H1 (cell line): ENCODE data around the gene IFNG. TPM values are rescaled to one million over a fixed set of nuclear protein-coding genes. Genes with fewer than 3 reads are reported as not detected.

ENCODE experiments used
- CTCF ChIA-PET: fragments of 300-600 bp; sonication (Branson Sonifier 250); formaldehyde crosslinking; loops from one replicate; lab custom pipeline; 2021; ENCODE audit not compliant: partially characterized antibody; lab: Charles Lee
- POLR2A ChIA-PET: fragments of 300-600 bp; sonication (Branson Sonifier 250); formaldehyde crosslinking; loops from one replicate; lab custom pipeline; 2021; ENCODE audit warnings: inconsistent platforms; ENCODE audit not compliant: partially characterized antibody; lab: Charles Lee
- DNase-seq, 2 experiments: peaks; one replicate each; pipeline versions ENCODE4 v3.0.0 to v3.0.0-alpha.2; 2010 to 2022; ENCODE audit warnings: low spot score in 2 of 2, low read depth in 1 of 2, mixed read lengths in 1 of 2
- FAIRE-seq: peaks from 2 replicates; lab custom pipeline; 2011; peaks lifted over from hg19 to GRCh38; lab: Jason Lieb, UNC
- H2AFZ ChIP-seq: 2 replicates; pipeline ENCODE4 v1.8.1; 2012; ENCODE audit warnings: low read length, inconsistent platforms
- H2AK5ac ChIP-seq: 2 replicates; pipeline ENCODE4 v1.6.1; 2013; ENCODE audit warnings: low read depth, low read length
- H2BK120ac ChIP-seq: replicated peaks from 2 replicates; pipeline ENCODE3; 2013; ENCODE audit warnings: low read depth, low read length, inconsistent platforms
- H2BK12ac ChIP-seq: 2 replicates; pipeline ENCODE4 v1.6.1; 2013; ENCODE audit warnings: low read depth, low read length
- H2BK15ac ChIP-seq: 2 replicates; pipeline ENCODE4 v1.6.1; 2013; ENCODE audit warnings: low read length
- H2BK20ac ChIP-seq: 2 replicates; pipeline ENCODE4 v1.6.1; 2013; ENCODE audit warnings: low read length
- H2BK5ac ChIP-seq: 2 replicates; pipeline ENCODE4 v1.6.1; 2013; ENCODE audit warnings: low read depth, low read length
- H3K14ac ChIP-seq: 2 replicates; pipeline ENCODE4 v1.6.1; 2013; ENCODE audit warnings: inconsistent platforms; ENCODE audit not compliant: insufficient read length
- H3K18ac ChIP-seq: 2 replicates; pipeline ENCODE4 v1.6.1; 2013; ENCODE audit warnings: low read length; ENCODE audit errors: extremely low read depth
- H3K23ac ChIP-seq: 2 replicates; pipeline ENCODE4 v1.6.1; 2013; ENCODE audit warnings: inconsistent platforms; ENCODE audit not compliant: insufficient read length
- H3K23me2 ChIP-seq: 2 replicates; pipeline ENCODE4 v1.6.1; 2013; ENCODE audit warnings: low read depth, low read length
- H3K27ac ChIP-seq: 2 replicates; pipeline ENCODE4 v1.6.1; 2011; ENCODE audit warnings: low read depth, low read length, inconsistent platforms
- H3K27me3 ChIP-seq, 4 experiments: replicated peaks in 1 of 4; 1 replicate in 1 of 4; 2 replicates in 3 of 4; pipeline versions ENCODE4 v1.6.1 to v1.8.1; 2011 to 2013; ENCODE audit warnings: low read length in 3 of 4, mild to moderate bottlenecking in 3 of 4, inconsistent platforms in 2 of 4, mixed read lengths in 2 of 4, moderate library complexity in 1 of 4; ENCODE audit not compliant: control insufficient read depth in 3 of 4, insufficient read depth in 3 of 4; ENCODE audit errors: extremely low read depth in 1 of 4
- H3K36me3 ChIP-seq, 4 experiments: 2 replicates each; pipeline versions ENCODE4 v1.6.1 to v1.8.1; 2011 to 2013; ENCODE audit warnings: mild to moderate bottlenecking in 4 of 4, low read length in 3 of 4, moderate library complexity in 2 of 4, control low read depth in 1 of 4, inconsistent platforms in 1 of 4; ENCODE audit not compliant: insufficient read depth in 4 of 4, control insufficient read depth in 2 of 4
- H3K4ac ChIP-seq: replicated peaks from 2 replicates; pipeline ENCODE3; 2013; ENCODE audit warnings: low read length, low read depth, mixed read lengths, inconsistent platforms; ENCODE audit not compliant: insufficient read length
- H3K4me1 ChIP-seq, 4 experiments: replicated peaks in 1 of 4; 1 replicate in 1 of 4; 2 replicates in 3 of 4; pipeline versions ENCODE4 v1.6.1 to v1.8.1; 2011 to 2013; ENCODE audit warnings: low read length in 3 of 4, inconsistent platforms in 2 of 4, mixed read lengths in 1 of 4; ENCODE audit not compliant: insufficient read depth in 4 of 4, control insufficient read depth in 3 of 4
- H3K4me2 ChIP-seq, 2 experiments: 2 replicates each; pipeline versions ENCODE4 v1.6.1 to v1.8.1; 2011 to 2013; ENCODE audit warnings: low read depth in 2 of 2, low read length in 2 of 2, control low read depth in 1 of 2, inconsistent platforms in 1 of 2, mild to moderate bottlenecking in 1 of 2; ENCODE audit not compliant: insufficient read depth in 1 of 2
- H3K4me3 ChIP-seq, 4 experiments: fragments of 200-600, 300-600 bp in 1 of 4; sonication (generic), shearing (Covaris generic), sonication (Bioruptor Twin) in 1 of 4; 2 replicates each; pipeline versions ENCODE4 v1.5.1 to v1.8.1; 2011 to 2016; ENCODE audit warnings: low read length in 4 of 4, low read depth in 3 of 4, control low read depth in 2 of 4, inconsistent platforms in 2 of 4, mild to moderate bottlenecking in 2 of 4, mixed read lengths in 1 of 4, moderate library complexity in 1 of 4; ENCODE audit not compliant: insufficient read depth in 2 of 4; ENCODE audit errors: extremely low read depth in 1 of 4
- H3K56ac ChIP-seq: replicated peaks from 2 replicates; pipeline ENCODE3; 2013; ENCODE audit warnings: low read depth, mild to moderate bottlenecking, mixed read lengths, low read length, inconsistent platforms; ENCODE audit not compliant: insufficient read length
- H3K79me1 ChIP-seq: 2 replicates; pipeline ENCODE4 v1.6.1; 2013; ENCODE audit warnings: low read depth, low read length, control low read depth
- H3K79me2 ChIP-seq, 2 experiments: 2 replicates each; pipeline versions ENCODE4 v1.6.1 to v1.8.1; 2012 to 2013; ENCODE audit warnings: low read length in 2 of 2, mild to moderate bottlenecking in 2 of 2, inconsistent platforms in 1 of 2; ENCODE audit not compliant: insufficient read depth in 2 of 2, control insufficient read depth in 1 of 2
- H3K9ac ChIP-seq, 4 experiments: replicated peaks in 1 of 4; 1 replicate in 1 of 4; 2 replicates in 3 of 4; pipeline versions ENCODE4 v1.6.1 to v1.8.1; 2011 to 2013; ENCODE audit warnings: low read depth in 3 of 4, low read length in 3 of 4, control low read depth in 2 of 4, mild to moderate bottlenecking in 2 of 4, moderate library complexity in 2 of 4, inconsistent platforms in 1 of 4; ENCODE audit errors: extremely low read depth in 1 of 4
- H3K9me3 ChIP-seq, 2 experiments: 2 replicates each; pipeline versions ENCODE4 v1.6.1 to v1.8.1; 2012 to 2013; ENCODE audit warnings: mild to moderate bottlenecking in 2 of 2, moderate library complexity in 2 of 2, control low read depth in 1 of 2, inconsistent platforms in 1 of 2, low read depth in 1 of 2, low read length in 1 of 2, mixed read lengths in 1 of 2; ENCODE audit not compliant: insufficient read depth in 2 of 2
- H4K20me1 ChIP-seq, 2 experiments: replicated peaks in 1 of 2; 2 replicates each; pipeline versions ENCODE3 to v1.8.1; 2011 to 2013; ENCODE audit warnings: inconsistent platforms in 2 of 2, low read length in 2 of 2, mild to moderate bottlenecking in 1 of 2; ENCODE audit not compliant: insufficient read depth in 2 of 2, control insufficient read depth in 1 of 2
- H4K5ac ChIP-seq: 2 replicates; pipeline ENCODE4 v1.6.1; 2013; ENCODE audit warnings: low read length, low read depth, mixed read lengths, inconsistent platforms; ENCODE audit not compliant: insufficient read length
- H4K8ac ChIP-seq: 2 replicates; pipeline ENCODE4 v1.8.0; 2013; ENCODE audit warnings: mild to moderate bottlenecking, moderate library complexity, low read length, inconsistent platforms; ENCODE audit not compliant: insufficient read depth; ENCODE audit errors: extremely low read depth
- H4K91ac ChIP-seq: replicated peaks from 2 replicates; pipeline ENCODE3; 2013; ENCODE audit warnings: low read length, mixed read lengths, inconsistent platforms; ENCODE audit not compliant: insufficient read length
- CBX8 ChIP-seq: fragments of 300-800, 300-1000 bp; sonication (generic); IDR thresholded peaks from 2 replicates; pipeline ENCODE4 v1.7.1; 2016; ENCODE audit warnings: low read depth, low read length, borderline replicate concordance
- CEBPB ChIP-seq: IDR thresholded peaks from 2 replicates; pipeline ENCODE4 v1.6.1; 2012; ENCODE audit warnings: low read depth, low read length
- EZH2 ChIP-seq: fragments of 200-600 bp; sonication (generic); IDR thresholded peaks from 2 replicates; pipeline ENCODE4 v1.7.1; 2012; ENCODE audit warnings: low read depth, mild to moderate bottlenecking, moderate library complexity, low read length, inconsistent platforms; ENCODE audit not compliant: severe bottlenecking
- HDAC2 ChIP-seq, 2 experiments: fragments of 300-600 bp in 1 of 2; sonication (generic) in 1 of 2; IDR thresholded peaks; 2 replicates each; pipeline ENCODE4 v1.6.1; 2011 to 2012; ENCODE audit warnings: low read depth in 2 of 2, low read length in 2 of 2, mild to moderate bottlenecking in 2 of 2, moderate library complexity in 2 of 2, borderline replicate concordance in 1 of 2, inconsistent platforms in 1 of 2
- KDM4A ChIP-seq: IDR thresholded peaks from one replicate; pipeline ENCODE4 v1.7.1; 2012; ENCODE audit warnings: low read depth, mild to moderate bottlenecking, moderate library complexity, low read length, inconsistent platforms; ENCODE audit not compliant: severe bottlenecking
- POLR2AphosphoS5 ChIP-seq: IDR thresholded peaks from 2 replicates; pipeline ENCODE4 v1.6.1; 2011; ENCODE audit warnings: low read depth, low read length
- RBBP5 ChIP-seq: IDR thresholded peaks from 2 replicates; pipeline ENCODE4 v1.7.1; 2012; ENCODE audit warnings: low read depth, mild to moderate bottlenecking, inconsistent platforms, low read length, moderate library complexity, borderline replicate concordance
- RFX5 ChIP-seq: IDR thresholded peaks from 2 replicates; pipeline ENCODE4 v1.6.1; 2011; ENCODE audit warnings: low read depth, low read length, improper control_type of control experiment, borderline replicate concordance
- SAP30 ChIP-seq: fragments of 300-600 bp; sonication (generic); IDR thresholded peaks from 2 replicates; pipeline ENCODE4 v1.7.1; 2012; ENCODE audit warnings: low read length, moderate library complexity, mild to moderate bottlenecking, inconsistent platforms; ENCODE audit not compliant: insufficient read depth, insufficient replicate concordance
- SP1 ChIP-seq: IDR thresholded peaks from 2 replicates; pipeline ENCODE4 v1.6.1; 2011; ENCODE audit warnings: low read depth, low read length
- SP2 ChIP-seq: IDR thresholded peaks from 2 replicates; pipeline ENCODE4 v1.6.1; 2012; ENCODE audit warnings: mild to moderate bottlenecking, low read length, inconsistent platforms
- SUZ12 ChIP-seq: fragments of 200-600 bp; sonication (generic); IDR thresholded peaks from 2 replicates; pipeline ENCODE4 v1.6.1; 2012; ENCODE audit warnings: mild to moderate bottlenecking, inconsistent platforms, low read length, moderate library complexity, mixed read lengths
- TBP ChIP-seq: IDR thresholded peaks from 2 replicates; pipeline ENCODE4 v1.6.1; 2011; ENCODE audit warnings: low read depth, low read length, improper control_type of control experiment
- ZNF274 ChIP-seq: IDR thresholded peaks from 2 replicates; pipeline ENCODE4 v1.7.0; 2012; ENCODE audit warnings: low read length, borderline replicate concordance; ENCODE audit errors: extremely low read depth
- polyA plus RNA-seq, 7 experiments: library from polyadenylated mRNA; depleted of rRNA in 3 of 7; stranded (reverse) in 5 of 7; unstranded in 2 of 7; fragments of >200 nt in 5 of 7; fragments of 200-250 nt in 2 of 7; gene quantifications; 1 replicate in 5 of 7; 2 replicates in 1 of 7; 4 replicates in 1 of 7; pipeline versions ENCODE4 v1.2.1 to v1.2.3, GENCODE V29; 2011 to 2013; ENCODE audit warnings: missing spikeins in 2 of 7, mixed read lengths in 2 of 7
- total RNA-seq: library from RNA; stranded (reverse); fragmentation: NEBNext Ultra II Directional; extraction: Animal tissue kit (Norgen Biotek cat#: 25700); gene quantifications from 2 replicates; pipeline ENCODE4 v1.2.1, GENCODE V29; 2021
- TF ChIP-seq, protein P1 (sequence below): IDR thresholded peaks from 2 replicates; pipeline ENCODE4 v1.6.1; 2011; ENCODE audit warnings: low read length, improper control_type of control experiment

IFNG gene
- total and polyA plus RNA-seq, 2 of the 8 experiments (the other 6 are each of a cell fraction or from before 2014, with no cell fraction given): not detected

DNA sequence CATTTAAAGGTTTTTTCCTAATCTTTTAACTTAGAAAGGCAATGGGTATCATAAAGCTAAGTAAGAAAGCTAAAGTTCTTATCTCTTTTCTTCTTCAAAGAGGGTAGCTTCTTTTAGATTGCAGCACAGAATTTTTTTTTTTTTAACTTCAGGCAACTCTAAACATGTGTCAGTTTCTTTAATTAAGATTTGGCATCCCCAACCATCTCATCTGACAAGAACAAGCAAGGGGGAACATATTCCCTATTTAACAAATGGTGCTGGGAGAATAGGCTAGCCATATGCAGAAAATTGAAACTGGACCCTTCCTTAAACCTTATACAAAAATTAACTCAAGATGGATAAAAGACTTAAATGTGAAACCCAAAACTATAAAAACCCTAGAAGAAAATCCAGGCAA lies 14.3 kb upstream of the IFNG start:
- Histone ChIP-seq H3K14ac (no peak overlapping the region), H3K23me2 (no peaks in the 10 kb centered on the region), H3K4me3 (no peak overlapping the region), H2AK5ac (no peak overlapping the region), H3K9ac (no peak overlapping the region), H2BK5ac (no peak overlapping the region), H3K27me3 (no peaks in the 10 kb centered on the region), H2BK12ac (no peak overlapping the region), H4K8ac (no peak overlapping the region), H2AFZ (no peak overlapping the region), H3K23ac (no peak overlapping the region), H3K18ac (no peak overlapping the region), H3K4ac (no peak overlapping the region), H3K36me3 (no peaks in the 10 kb centered on the region), H3K4me2 (no peak overlapping the region), H2BK120ac (no peak overlapping the region), H2BK20ac (no peak overlapping the region), H3K79me2 (no peaks in the 10 kb centered on the region), H2BK15ac (no peak overlapping the region), H3K9me3 (no peaks in the 10 kb centered on the region), H3K56ac (no peak overlapping the region), H3K79me1 (no peaks in the 10 kb centered on the region), H4K91ac (no peak overlapping the region), H3K27ac (no peak overlapping the region), H4K5ac (no peak overlapping the region), H4K20me1 (no peaks in the 10 kb centered on the region), H3K4me1 (no peaks in the 10 kb centered on the region)
- no peak for FAIRE-seq
- ChIA-PET CTCF (interaction anchor here (0.6 kb wide), 1 partner anchor 135 kb away, joined by 3 read pairs; no protein-coding TSS in a partner anchor), POLR2A (no interaction called here)
- DNase-seq: no peak
- TF ChIP-seq SUZ12 (no peak), CBX8 (no peak), RFX5 (no peak), CEBPB (no peak), POLR2AphosphoS5 (no peak), HDAC2 (IDR thresholded peaks at IDR 0.05; ENCODE audit: borderline replicate concordance in 1 of 2, low read depth in 2 of 2, low read length in 2 of 2) (no peak), SAP30 (no peak), EZH2 (no peak), KDM4A (no peak), TBP (no peak), ZNF274 (no peak), RBBP5 (no peak), SP2 (no peak), SP1 (no peak)
- TF ChIP-seq, protein P1, sequence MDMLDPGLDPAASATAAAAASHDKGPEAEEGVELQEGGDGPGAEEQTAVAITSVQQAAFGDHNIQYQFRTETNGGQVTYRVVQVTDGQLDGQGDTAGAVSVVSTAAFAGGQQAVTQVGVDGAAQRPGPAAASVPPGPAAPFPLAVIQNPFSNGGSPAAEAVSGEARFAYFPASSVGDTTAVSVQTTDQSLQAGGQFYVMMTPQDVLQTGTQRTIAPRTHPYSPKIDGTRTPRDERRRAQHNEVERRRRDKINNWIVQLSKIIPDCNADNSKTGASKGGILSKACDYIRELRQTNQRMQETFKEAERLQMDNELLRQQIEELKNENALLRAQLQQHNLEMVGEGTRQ: no peak
